Thoracic aorta (tissue), 2 donors: Measurements from ENCODE around the gene OBSCN. TPM values are rescaled to one million over a fixed set of nuclear protein-coding genes. Genes with fewer than 3 reads are reported as not detected.
"Not testable (repeated sequence)": the region's sequence is repeated elsewhere in the genome, so short reads cannot be mapped to it uniquely, and the experiment has no call there.

Experiments
- ATAC-seq: fragments of 150-250 bp; one replicate; pipeline ENCODE4 v1.8.0; 2017; ENCODE audit warnings: low read depth; ENCODE audit not compliant: insufficient number of reproducible peaks, low FRiP score
- DNase-seq: peaks from one replicate; pipeline ENCODE4 v3.0.0-alpha.2; 2020; ENCODE audit warnings: low spot score
- H3K27ac ChIP-seq, 2 donors: fragments of 200-600 bp; sonication (generic); 1 replicate in 1 of 2; 2 replicates in 1 of 2; pipeline ENCODE4 v1.5.1; 2016; ENCODE audit warnings: mild to moderate bottlenecking in 2 of 2, moderate library complexity in 2 of 2
- H3K27me3 ChIP-seq: fragments of 200-600 bp; sonication (generic); replicated peaks from 2 replicates; pipeline ENCODE4 v1.6.0; 2016; ENCODE audit warnings: mild to moderate bottlenecking; ENCODE audit not compliant: insufficient read depth
- H3K36me3 ChIP-seq: fragments of 200-600 bp; sonication (generic); one replicate; pipeline ENCODE4 v1.5.1; 2016
- H3K4me1 ChIP-seq, 2 donors: fragments of 200-600 bp; sonication (generic); 1 replicate in 1 of 2; 2 replicates in 1 of 2; pipeline versions ENCODE4 v1.5.1 to v1.6.0; 2016; ENCODE audit warnings: low read depth in 2 of 2, mild to moderate bottlenecking in 1 of 2; ENCODE audit not compliant: control insufficient read depth in 1 of 2
- H3K4me3 ChIP-seq: fragments of 200-600 bp; sonication (generic); 2 replicates; pipeline ENCODE4 v1.5.1; 2016; ENCODE audit warnings: mild to moderate bottlenecking
- H3K9me3 ChIP-seq: fragments of 200-600 bp; sonication (generic); 2 replicates; pipeline ENCODE4 v1.5.1; 2016
- total RNA-seq, 2 donors: library from RNA; depleted of rRNA; stranded (reverse); fragments of >200 nt; gene quantifications; one replicate each; pipeline versions ENCODE4 v1.1.0 to v1.2.3, GENCODE V29; 2016
- TF ChIP-seq, protein P1 (sequence below): fragments of 200-600 bp; sonication (generic); IDR thresholded peaks from one replicate; pipeline ENCODE4 v1.5.1; 2019; ENCODE audit warnings: antibody characterized with exemption

OBSCN gene
- total RNA-seq, 2 donors from 2014 or later, result 22.3 to 40.2 TPM

DNA sequence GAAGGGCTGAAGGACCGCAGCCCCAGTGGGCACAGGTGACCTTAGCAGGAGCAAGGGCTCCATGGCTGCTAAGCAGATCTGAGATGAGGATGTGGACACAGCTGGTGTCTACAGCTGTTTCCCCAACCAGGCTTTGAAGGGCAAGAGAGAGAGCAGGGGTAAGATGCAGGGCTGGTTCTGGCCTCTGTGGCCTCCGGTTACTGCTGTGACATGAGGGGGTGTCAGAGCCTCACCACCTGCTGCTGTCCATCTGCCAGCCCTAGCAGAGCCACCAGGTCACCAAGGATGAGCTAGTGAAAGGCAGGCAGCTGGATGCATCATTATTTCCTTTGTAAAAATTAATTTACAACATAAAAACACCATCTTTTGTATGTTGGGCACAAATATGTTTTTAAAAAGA lies 33.4 kb downstream of the OBSCN start:
- Histone ChIP-seq H3K27me3 (no peaks in the 10 kb centered on the region), H3K9me3 (peaks cover 26% of the 10 kb centered on the region), H3K27ac (no peak overlapping the region), H3K4me3 (no peak overlapping the region), H3K4me1 (no peaks in the 10 kb centered on the region), H3K36me3 (peaks cover 6% of the 10 kb centered on the region)
- ATAC-seq (no peak), DNase-seq (no peak)
- TF ChIP-seq, protein P1, sequence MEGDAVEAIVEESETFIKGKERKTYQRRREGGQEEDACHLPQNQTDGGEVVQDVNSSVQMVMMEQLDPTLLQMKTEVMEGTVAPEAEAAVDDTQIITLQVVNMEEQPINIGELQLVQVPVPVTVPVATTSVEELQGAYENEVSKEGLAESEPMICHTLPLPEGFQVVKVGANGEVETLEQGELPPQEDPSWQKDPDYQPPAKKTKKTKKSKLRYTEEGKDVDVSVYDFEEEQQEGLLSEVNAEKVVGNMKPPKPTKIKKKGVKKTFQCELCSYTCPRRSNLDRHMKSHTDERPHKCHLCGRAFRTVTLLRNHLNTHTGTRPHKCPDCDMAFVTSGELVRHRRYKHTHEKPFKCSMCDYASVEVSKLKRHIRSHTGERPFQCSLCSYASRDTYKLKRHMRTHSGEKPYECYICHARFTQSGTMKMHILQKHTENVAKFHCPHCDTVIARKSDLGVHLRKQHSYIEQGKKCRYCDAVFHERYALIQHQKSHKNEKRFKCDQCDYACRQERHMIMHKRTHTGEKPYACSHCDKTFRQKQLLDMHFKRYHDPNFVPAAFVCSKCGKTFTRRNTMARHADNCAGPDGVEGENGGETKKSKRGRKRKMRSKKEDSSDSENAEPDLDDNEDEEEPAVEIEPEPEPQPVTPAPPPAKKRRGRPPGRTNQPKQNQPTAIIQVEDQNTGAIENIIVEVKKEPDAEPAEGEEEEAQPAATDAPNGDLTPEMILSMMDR, result no peak

DNA sequence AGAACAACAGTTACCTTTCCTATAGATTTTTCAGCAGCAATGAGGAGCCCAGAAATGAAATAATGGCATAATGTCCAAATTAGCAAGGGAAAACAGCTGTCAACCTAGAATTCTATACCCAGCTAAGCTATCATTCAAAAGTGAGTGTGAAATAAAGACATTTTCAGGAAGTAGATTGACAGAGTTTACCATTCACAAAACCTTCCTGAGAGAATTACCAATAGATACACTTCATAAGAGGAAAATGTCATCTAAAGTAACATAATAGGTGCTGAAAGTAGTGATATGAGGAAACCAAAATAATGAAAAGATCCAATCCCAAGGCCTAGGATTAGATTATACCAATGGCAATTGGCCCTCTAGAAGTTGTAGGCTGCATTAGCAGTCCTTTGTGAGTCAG lies 34.6 kb downstream of the OBSCN start:
- H3K4me1 ChIP-seq, result no peaks in the 10 kb centered on the region
- no peak for ATAC-seq
- no peak overlapping the region for H3K4me3 ChIP-seq
- TF ChIP-seq, protein P1, result no peak
- no peak for DNase-seq
- no peak overlapping the region for H3K27ac ChIP-seq
- no peaks in the 10 kb centered on the region for H3K27me3 ChIP-seq
- peaks cover 6% of the 10 kb centered on the region for H3K36me3 ChIP-seq
- H3K9me3 ChIP-seq, result peaks cover 28% of the 10 kb centered on the region

DNA sequence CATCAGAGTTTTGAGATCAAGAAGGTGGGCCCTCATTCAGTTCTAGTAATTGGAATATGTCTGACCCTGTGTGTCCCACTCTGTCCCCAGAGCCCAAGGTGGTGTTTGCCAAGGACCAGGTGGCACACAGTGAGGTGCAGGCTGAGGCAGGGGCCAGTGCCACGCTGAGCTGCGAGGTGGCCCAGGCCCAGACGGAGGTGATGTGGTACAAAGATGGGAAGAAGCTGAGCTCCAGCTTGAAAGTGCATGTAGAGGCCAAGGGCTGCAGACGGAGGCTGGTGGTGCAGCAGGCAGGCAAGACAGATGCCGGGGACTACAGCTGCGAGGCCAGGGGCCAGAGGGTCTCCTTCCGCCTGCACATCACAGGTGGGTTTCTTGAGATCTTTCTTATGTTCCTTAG lies 35.2 kb downstream of the OBSCN start:
- DNase-seq (no peak), ATAC-seq (no peak)
- Histone ChIP-seq H3K4me1 (no peaks in the 10 kb centered on the region), H3K27ac (no peak overlapping the region), H3K27me3 (no peaks in the 10 kb centered on the region), H3K9me3 (peaks cover 28% of the 10 kb centered on the region), H3K36me3 (peaks cover 6% of the 10 kb centered on the region), H3K4me3 (no peak overlapping the region)
- TF ChIP-seq, protein P1, result no peak

DNA sequence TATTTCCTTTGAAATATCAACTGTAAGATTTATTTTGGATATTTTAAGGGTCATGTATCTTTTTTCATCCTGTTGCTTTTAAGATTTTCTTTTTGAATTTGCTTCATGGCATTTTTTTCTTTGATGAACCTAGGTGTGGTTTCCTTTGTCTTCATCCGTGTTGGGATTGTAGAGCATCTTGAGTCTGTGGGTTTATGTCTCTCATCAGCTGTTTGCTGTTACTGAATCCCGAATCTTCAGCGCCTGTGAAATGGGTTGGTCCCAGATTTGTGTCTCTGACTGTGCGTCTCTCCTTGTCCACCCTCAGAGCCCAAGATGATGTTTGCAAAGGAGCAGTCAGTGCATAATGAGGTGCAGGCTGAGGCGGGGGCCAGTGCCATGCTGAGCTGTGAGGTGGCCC lies 36.1 kb downstream of the OBSCN start:
- H3K4me3 ChIP-seq, H3K36me3 ChIP-seq, H3K27me3 ChIP-seq, H3K4me1 ChIP-seq, H3K27ac ChIP-seq, DNase-seq, ATAC-seq: not testable (repeated sequence)
- peaks cover 28% of the 10 kb centered on the region for H3K9me3 ChIP-seq

DNA sequence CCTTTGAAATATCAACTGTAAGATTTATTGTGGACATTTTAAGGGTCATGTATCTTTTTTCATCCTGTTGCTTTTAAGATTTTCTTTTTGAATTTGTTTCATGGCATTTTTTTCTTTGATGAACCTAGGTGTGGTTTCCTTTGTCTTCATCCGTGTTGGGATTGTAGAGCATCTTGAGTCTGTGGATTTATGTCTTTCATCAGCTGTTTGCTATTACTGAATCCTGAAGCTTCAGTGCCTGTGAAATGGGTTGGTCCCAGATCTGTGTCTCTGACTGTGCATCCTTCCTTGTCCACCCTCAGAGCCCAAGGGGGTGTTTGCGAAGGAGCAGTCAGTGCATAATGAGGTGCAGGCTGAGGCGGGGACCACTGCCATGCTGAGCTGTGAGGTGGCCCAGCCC lies 37.3 kb downstream of the OBSCN start:
- no peaks in the 10 kb centered on the region for H3K4me1 ChIP-seq
- no peak overlapping the region for H3K4me3 ChIP-seq
- H3K36me3 ChIP-seq, result peaks cover 6% of the 10 kb centered on the region
- H3K27ac ChIP-seq, result no peak overlapping the region
- ATAC-seq, result no peak
- no peaks in the 10 kb centered on the region for H3K27me3 ChIP-seq
- TF ChIP-seq, protein P1, result no peak
- peaks cover 28% of the 10 kb centered on the region for H3K9me3 ChIP-seq
- DNase-seq, result no peak

DNA sequence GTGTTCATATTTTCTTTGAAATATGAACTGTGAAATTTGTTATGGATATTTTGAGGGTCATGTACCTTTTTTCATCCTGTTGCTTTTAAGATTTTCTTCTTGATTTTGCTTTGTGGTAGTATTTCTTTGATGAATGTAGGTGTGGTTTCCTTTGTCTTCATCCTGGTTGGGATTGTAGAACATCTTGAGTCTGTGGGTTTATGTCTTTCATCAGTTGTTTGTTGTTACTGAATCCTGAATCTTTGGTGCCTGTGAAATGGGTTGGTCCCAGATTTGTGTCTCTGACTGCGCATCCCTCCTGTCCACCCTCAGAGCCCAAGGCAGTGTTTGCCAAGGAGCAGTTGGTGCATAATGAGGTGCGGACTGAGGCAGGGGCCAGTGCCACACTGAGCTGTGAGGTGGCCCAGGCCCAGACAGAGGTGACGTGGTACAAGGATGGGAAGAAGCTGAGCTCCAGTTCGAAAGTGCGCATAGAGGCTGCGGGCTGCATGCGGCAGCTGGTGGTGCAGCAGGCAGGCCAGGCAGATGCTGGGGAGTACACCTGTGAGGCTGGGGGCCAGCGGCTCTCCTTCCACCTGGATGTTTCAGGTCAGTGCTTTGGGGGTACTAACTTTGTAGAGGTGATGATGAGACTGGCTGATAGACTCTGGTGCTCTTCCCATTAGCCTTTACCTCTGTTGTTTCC lies 38.5 kb downstream of the OBSCN start:
- peaks cover 28% of the 10 kb centered on the region for H3K9me3 ChIP-seq
- DNase-seq (no peak), ATAC-seq (no peak)
- H3K36me3 ChIP-seq, result peaks cover 6% of the 10 kb centered on the region
- H3K4me1 ChIP-seq, result no peaks in the 10 kb centered on the region
- no peaks in the 10 kb centered on the region for H3K27me3 ChIP-seq
- H3K4me3 ChIP-seq, result no peak overlapping the region
- H3K27ac ChIP-seq, result no peak overlapping the region
- TF ChIP-seq, protein P1, result no peak
